HG02852 (cell line): ENCODE results near the gene ATP13A2.

Experiments used
- ATAC-seq: cut with Tn5 transposase; IDR thresholded peaks from one replicate; pipeline ENCODE4 v1.9.1; 2021; ENCODE audit warnings: mild to moderate bottlenecking, moderate library complexity; ENCODE audit not compliant: unreplicated experiment

Gene ATP13A2

DNA sequence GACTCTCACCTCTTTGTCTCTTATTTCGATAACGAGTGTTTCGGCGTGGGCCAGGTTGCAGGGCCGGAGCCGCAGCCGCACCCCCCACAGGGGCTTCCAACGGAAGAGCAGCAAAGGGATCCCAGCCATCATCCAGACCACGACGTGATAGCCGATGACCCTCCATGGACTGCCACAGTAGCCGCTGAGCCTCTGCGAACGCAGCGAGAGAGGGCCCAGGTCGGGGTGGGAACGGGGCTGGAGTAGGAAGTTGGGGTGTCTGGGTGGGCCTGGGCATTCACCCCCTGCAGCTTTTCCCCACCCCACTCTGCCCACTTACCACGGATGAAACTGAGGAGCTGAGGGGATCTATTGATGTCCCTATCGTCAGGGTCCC lies 6.4 kb downstream of the ATP13A2 start:
- no peak for ATAC-seq

- no peak for ATAC-seq
Observed at GRCh38 chr1:17004466-17005364, 7.0 kb downstream of the ATP13A2 start.

GRCh38 chr1:17002524-17002902 lies 9.2 kb downstream of the ATP13A2 start:
- ATAC-seq = no peak

DNA sequence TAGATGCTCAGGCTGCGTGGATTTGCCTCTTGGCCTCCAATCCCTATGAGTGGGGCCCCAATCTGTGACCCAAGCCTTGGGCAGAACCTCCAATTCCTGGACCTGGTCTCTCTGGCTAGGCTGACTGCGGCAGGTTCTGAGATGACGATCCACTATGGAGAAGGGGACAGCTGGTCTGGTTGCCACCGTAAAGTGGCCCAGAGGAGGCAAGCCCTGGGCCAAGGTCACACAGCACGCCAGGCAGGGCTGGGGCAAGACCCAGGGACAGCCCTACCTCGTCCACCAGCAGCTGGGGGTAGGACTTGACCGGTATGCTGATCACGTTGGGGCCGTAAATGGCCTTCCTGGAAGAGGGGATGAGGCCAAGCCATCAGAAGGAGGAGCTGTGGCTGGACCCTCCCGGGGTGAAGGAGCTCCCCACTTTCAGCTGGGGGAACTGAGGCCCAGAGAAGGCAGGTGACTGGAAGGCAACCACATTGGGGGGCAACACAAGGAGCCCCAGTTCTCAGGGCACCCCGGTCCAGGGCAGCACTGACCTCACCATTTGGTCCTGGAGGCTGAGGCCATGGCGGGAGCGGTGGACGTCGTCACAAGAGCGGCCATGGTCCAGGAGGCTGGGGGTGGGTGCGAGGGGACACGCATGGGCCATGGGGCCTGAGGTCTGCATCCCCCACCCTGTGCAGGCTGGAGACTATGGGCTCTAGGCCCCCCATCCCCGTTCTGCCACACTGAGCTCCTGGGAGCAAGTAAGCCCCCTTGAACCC lies 9.8 kb downstream of the ATP13A2 start:
- no peak for ATAC-seq

GRCh38 chr1:16999863-17000262 lies 11.9 kb downstream of the ATP13A2 start:
- no peak for ATAC-seq

DNA sequence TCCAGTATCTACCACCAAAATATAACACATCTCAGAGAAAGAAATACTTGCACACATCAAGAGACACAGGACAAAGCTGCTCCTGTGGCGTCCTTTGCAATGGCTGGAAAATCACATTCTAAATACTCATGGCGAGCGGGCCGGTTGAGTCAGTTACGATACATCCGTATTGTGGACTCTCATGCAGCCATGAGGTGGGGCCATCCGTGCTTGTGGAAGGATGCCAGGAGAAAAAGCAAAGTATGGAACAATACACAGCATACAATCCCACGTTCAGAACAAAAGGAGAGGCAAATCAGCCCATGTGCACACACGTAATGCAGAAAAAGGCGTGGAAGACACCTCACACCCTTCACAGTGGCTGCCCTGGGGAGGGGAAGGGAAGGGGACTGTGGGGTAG lies 13.1 kb downstream of the ATP13A2 start:
- ATAC-seq = no peak

DNA sequence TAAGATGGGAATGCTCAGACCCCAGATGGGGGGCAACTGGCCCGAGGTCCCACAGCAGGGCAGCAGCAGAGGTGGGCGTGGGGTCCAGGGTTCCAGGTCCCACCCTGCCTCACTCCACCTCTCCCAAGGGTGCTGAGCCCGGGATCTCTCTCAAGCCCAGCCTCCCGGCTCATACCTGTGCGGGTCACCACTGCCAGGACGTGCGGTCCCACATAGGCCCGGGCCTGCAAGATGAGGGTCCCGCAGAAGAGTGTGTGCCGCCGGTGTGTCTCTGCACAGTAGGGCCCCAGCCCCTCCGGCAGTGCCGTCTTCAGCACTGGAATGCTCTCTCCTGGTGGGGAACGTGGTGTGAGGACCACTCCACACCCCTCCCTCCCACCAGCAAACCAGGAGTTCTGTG lies 14.9 kb downstream of the ATP13A2 start:
- no peak for ATAC-seq

GRCh38 chr1:16993521-16994038 lies 18.1 kb downstream of the ATP13A2 start:
- no peak for ATAC-seq

DNA sequence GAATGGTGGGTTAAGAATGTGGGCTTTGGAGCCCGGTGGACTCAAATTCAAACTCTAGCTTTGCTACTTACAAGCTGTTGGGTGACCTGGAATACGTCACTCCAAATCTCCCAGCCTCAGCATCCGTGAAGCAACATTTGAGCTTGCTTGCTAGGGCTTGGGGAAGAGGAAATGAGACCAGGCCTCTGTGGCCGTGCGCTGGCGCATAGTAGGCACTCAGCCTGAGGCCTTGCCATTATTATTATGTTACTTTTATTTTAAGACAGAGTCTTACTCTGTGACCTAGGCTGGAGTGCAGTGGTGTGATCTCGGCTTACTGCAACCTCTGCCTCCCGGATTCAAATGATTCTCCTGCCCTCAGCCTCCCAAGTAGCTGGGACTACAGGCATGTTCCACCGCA lies 19.1 kb downstream of the ATP13A2 start:
- ATAC-seq = no peak

DNA sequence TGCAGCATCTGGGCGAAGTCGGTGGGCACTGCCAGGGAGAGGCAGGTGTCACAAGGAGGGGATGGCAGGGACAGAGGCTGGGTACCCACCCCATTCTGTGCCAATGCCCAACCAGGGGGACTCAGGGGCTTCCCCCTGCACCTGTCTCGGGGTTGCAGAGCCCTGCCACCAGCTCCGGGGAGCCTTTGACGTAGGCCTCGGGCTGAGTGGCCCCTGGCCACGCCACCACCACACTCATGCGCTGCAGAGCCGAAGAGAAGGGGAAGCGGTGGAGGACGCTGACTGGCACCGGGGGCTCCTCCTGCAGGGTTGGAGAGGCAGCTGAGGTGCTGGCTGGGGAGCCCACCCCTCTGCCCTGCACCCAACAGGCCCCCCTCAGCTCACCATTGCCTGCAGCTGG lies 19.6 kb downstream of the ATP13A2 start:
- ATAC-seq = no peak

GRCh38 chr1:16991571-16991970 lies 20.2 kb downstream of the ATP13A2 start:
- no peak for ATAC-seq

GRCh38 chr1:16989676-16990391 lies 21.9 kb downstream of the ATP13A2 start:
- no peak for ATAC-seq

DNA sequence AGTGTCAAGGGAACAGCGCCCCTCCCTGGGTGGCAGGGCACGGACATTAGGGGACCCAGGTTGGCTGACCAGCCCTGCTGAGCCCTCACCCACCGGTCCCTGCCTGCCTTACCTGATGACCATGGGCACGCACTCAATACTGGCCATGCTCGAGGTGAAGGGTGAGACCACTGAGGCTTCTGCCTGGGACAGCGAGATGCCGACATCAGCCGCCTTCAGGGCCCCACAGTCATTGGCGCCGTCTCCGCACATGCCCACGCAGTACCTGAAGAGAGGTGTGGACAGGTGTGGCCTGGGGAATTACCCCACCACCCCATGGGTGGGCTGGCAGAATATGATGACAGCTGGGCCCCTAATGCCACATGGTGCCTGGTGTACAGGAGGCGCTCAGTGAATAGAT lies 23.5 kb downstream of the ATP13A2 start:
- no peak for ATAC-seq

GRCh38 chr1:16986962-16987361 lies 24.8 kb downstream of the ATP13A2 start:
- no peak for ATAC-seq

GRCh38 chr1:16986560-16986959 lies 25.2 kb downstream of the ATP13A2 start:
- no peak for ATAC-seq

DNA sequence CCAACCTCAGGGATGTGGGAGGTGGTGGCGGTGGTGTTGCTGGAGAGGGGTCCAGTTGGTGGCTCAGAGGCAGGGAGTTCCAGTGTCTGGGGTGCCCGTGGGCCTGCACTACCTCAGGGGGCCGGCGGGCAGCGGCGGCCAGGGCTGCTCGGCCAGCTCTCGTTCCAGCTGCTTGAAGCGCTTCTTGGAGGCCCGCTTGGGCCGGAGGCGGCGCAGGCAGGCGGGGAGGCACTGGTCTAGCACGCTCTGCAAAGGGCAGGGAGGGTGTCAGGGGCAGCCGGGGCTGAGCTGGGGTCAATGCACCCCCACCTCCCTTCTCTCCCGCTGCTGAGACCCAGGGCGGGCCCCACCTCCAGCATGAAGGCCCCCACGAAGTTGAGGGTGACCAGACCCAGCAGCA lies 25.6 kb downstream of the ATP13A2 start:
- ATAC-seq = no peak

- no peak for ATAC-seq
Observed at GRCh38 chr1:16984717-16985116, 27.0 kb downstream of the ATP13A2 start.

DNA sequence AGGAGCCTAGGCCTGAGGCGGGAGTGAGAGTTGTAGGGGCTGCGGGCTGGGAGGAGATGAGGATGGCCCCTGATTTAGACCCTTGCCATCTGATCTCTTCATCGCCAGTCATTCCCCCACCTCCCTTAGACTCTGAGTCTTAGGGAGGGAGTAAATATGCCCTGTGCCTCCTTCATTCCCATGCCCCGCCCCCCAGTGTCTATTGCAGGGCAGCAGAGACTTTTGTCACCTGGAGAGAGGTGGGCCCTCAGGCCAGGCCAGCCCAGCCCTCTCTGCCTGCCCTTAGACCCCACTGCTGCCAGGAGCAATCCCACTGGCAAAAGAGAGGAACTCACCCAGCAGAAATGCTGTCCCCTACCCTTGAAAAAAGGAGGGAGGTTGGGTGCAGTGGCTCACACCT lies 28.1 kb downstream of the ATP13A2 start:
- ATAC-seq = no peak

DNA sequence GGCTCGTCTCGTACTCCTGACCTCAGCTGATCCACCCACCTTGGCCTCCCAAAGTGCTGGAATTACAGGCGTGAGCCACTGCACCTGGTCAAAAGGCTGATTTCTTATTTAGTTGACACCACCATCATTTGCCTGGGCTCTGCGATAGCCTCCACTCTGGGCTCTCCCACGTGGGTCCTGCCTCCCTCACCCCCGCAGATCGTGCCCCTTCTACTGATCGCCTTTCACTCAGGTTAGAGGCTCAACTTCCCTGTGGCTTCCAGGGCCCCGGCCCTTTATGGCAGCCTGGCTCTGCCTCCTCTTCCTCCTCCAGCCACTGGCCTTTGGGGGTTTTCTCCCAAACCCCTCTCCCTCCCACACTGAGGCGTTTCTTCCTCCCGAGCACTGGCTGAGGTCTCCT lies 28.8 kb downstream of the ATP13A2 start:
- ATAC-seq = no peak

- ATAC-seq = no peak
Observed at GRCh38 chr1:16981269-16981849, 30.4 kb downstream of the ATP13A2 start.
